Measurements from ENCODE around the gene ZFYVE9. TPM values are rescaled to one million over a fixed set of nuclear protein-coding genes. Genes with fewer than 3 reads are reported as not detected.

The ZFYVE9 gene, protein sequence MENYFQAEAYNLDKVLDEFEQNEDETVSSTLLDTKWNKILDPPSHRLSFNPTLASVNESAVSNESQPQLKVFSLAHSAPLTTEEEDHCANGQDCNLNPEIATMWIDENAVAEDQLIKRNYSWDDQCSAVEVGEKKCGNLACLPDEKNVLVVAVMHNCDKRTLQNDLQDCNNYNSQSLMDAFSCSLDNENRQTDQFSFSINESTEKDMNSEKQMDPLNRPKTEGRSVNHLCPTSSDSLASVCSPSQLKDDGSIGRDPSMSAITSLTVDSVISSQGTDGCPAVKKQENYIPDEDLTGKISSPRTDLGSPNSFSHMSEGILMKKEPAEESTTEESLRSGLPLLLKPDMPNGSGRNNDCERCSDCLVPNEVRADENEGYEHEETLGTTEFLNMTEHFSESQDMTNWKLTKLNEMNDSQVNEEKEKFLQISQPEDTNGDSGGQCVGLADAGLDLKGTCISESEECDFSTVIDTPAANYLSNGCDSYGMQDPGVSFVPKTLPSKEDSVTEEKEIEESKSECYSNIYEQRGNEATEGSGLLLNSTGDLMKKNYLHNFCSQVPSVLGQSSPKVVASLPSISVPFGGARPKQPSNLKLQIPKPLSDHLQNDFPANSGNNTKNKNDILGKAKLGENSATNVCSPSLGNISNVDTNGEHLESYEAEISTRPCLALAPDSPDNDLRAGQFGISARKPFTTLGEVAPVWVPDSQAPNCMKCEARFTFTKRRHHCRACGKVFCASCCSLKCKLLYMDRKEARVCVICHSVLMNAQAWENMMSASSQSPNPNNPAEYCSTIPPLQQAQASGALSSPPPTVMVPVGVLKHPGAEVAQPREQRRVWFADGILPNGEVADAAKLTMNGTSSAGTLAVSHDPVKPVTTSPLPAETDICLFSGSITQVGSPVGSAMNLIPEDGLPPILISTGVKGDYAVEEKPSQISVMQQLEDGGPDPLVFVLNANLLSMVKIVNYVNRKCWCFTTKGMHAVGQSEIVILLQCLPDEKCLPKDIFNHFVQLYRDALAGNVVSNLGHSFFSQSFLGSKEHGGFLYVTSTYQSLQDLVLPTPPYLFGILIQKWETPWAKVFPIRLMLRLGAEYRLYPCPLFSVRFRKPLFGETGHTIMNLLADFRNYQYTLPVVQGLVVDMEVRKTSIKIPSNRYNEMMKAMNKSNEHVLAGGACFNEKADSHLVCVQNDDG (N-terminal part only)
- 16.8 and 39.2 TPM in 2 replicates for total RNA-seq

DNA sequence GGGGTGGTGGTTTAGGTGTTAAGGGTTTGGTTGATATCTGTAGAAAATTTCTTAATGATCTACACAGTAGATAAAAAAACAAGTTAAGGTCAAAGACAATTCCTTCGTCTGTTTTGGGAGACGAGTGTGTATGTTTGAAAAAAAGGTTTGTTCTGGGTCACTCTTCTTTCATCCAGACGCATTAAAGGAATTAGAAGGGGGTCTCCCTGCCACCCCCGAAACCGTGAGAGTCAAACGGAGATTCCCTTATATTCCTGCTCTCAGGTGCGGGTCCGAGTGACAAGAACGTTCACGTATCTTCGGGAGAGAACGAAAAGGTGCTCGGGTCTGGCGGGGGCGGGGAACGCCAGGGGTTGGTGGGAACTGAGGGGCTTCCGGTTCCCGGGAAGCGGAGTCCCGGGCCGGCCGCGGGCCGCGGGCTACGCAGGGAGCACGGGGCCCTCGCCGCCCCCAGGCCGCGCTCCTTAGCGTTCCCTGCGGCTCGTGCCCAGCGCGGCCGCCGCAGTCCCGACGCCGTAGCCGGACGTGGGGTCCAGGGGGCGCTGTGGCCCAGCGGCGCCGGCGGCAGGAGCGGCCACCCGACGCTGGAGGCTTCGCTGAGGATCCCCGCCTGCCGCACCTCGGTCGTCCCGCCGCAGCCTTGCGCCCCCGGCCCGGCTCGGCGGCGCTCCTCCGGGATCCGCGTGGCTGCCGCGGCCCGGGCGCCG is at the start of gene ZFYVE9:
TSS of gene ZFYVE9 (plus strand) at position 577 of the 707 bp plus-strand sequence. CDS start 91,118 bp downstream, outside the sequence.

DNA sequence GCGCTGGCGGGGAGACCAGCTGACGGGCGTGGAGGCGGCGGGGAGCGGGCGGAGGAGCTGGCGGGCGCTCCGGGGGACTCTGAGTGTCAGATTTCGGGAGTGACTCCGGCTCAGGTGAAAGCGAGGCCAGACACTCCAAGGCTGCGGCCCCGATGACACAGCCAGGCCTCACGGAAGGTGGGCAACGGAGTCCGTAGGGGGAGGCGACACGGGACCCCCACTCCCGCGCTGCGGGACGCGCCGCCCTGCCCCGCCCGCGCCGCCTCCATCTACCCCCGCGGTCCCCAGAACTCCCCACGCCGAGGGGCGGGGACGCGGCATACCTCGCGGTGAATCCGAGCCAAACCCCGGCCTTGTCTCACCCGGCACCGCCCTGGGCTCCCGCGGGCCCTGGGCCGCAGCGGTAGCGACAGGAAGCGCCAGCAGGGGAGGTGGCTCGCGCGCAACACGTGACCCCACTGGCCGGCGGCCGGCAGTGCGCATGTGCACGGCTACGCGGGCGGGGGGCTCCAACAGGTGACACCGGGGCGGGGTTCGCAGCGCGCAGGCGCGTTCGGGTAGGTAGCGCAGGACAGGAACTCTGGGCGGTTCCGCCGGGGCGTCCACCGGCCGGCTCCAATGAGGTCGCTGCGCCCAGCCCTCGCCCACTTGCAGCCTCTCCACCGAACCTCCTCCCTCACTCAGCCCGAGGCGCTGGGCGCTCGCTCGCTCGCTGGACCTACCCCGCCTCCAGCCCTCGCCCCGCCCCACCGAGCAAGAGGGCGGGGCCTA is 224.0 kb downstream of the ZFYVE9 start, which contains the start of gene CC2D1B:
TSS of gene CC2D1B (minus strand) at position 460 of the 771 bp plus-strand sequence. CDS start 1,585 bp downstream, outside the sequence.

Other genes with a start within 250 kb of the ZFYVE9 start
- 0.32 and 5.4 TPM in 2 replicates for gene RAB3B, start 151.4 kb upstream of the ZFYVE9 start, total RNA-seq
- gene KTI12, start 108.3 kb upstream of the ZFYVE9 start, total RNA-seq = 6.8 and 9.9 TPM in 2 replicates
- gene TXNDC12, start 86.9 kb upstream of the ZFYVE9 start, total RNA-seq = 12.0 and 17.6 TPM in 2 replicates
- 24.3 and 24.6 TPM in 2 replicates for gene BTF3L4, start 85.8 kb upstream of the ZFYVE9 start, total RNA-seq
- 19.9 and 22.8 TPM in 2 replicates for gene CC2D1B, start 224.1 kb downstream of the ZFYVE9 start, total RNA-seq

All from bladder microvascular endothelial cell (primary cell).